IPS DF 6.9 (cell line): ENCODE results near the gene CYP3A4.
"Not testable (repeated sequence)": the region's sequence is repeated elsewhere in the genome, so short reads cannot be mapped to it uniquely, and the experiment has no call there.

Experiments
- DNase-seq: peaks from one replicate; pipeline ENCODE4 v3.0.0-alpha.2; 2013; ENCODE audit warnings: low read depth, low spot score
- H3K27ac ChIP-seq: one replicate; pipeline ENCODE4 v1.5.1; 2013; ENCODE audit warnings: low read length, control low read depth
- H3K27me3 ChIP-seq: 2 replicates; pipeline ENCODE4 v1.6.1; 2013; ENCODE audit warnings: mild to moderate bottlenecking, low read length; ENCODE audit not compliant: control insufficient read depth, insufficient read depth
- H3K36me3 ChIP-seq: 2 replicates; pipeline ENCODE4 v1.6.1; 2013; ENCODE audit warnings: low read length; ENCODE audit not compliant: control insufficient read depth, insufficient read depth
- H3K4me1 ChIP-seq: 2 replicates; pipeline ENCODE4 v1.6.1; 2013; ENCODE audit warnings: low read length; ENCODE audit not compliant: control insufficient read depth, insufficient read depth
- H3K4me3 ChIP-seq: 2 replicates; pipeline ENCODE4 v1.5.1; 2013; ENCODE audit warnings: mild to moderate bottlenecking, low read length
- H3K9me3 ChIP-seq: 2 replicates; pipeline ENCODE4 v1.6.1; 2013; ENCODE audit warnings: low read length, inconsistent platforms; ENCODE audit not compliant: control insufficient read depth, insufficient read depth
- WGBS: extraction: QIAGEN DNeasy Blood & Tissue Kit; methylation state at CpG from one replicate; pipeline ENCODE4 v1.1.7; 2013; ENCODE audit warnings: mixed read lengths, missing lambda C conversion rate; ENCODE audit not compliant: insufficient read length, insufficient coverage; 5-methylcytosine and 5-hydroxymethylcytosine counted together

The CYP3A4 gene

DNA sequence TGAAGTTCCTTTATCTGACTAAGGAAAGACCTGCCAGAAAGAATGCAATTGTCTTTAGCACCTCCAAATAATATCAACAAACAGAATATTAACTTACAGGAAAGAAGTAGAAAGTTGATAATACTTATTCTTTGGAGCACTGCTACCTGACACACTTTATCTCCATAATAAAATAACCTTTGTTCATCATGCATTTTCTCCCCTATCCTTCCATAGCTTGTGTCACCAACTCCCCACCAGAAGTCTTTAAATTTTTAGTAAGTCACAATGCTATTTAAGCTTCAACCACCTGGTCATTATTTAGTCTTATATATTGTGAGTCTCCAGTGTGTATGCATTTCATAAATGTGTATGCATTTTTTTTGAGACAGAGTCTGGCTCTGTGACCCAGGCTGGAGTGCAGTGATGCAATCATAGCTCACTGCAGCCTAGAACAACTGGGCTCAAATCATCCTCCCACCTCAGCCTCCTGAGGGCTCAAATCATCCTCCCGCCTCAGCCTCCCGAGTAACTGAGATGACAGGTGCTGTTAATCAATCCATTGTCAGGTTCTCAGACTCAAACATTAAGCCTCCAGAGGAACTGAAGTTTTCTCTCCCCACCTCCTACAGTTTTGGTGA, 36.5 kb upstream of the CYP3A4 start:
- no peaks in the 10 kb centered on the region for H3K27me3 ChIP-seq
- WGBS, result no CpG with 5 or more reads among the region's 2 CpGs

GRCh38 chr7:99808766-99809165, 24.8 kb upstream of the CYP3A4 start:
- Histone ChIP-seq H3K4me3 (no peak overlapping the region), H3K4me1 (no peaks in the 10 kb centered on the region), H3K36me3 (no peaks in the 10 kb centered on the region), H3K27ac (no peak overlapping the region), H3K27me3 (no peaks in the 10 kb centered on the region), H3K9me3 (no peaks in the 10 kb centered on the region)
- no CpG with 5 or more reads among the region's 5 CpGs for WGBS
- no peak for DNase-seq

More for the DNA sequence above, 36.5 kb upstream of the CYP3A4 start:
- Histone ChIP-seq H3K9me3 (no peaks in the 10 kb centered on the region), H3K4me3 (no peak overlapping the region), H3K27ac (no peak overlapping the region), H3K36me3 (no peaks in the 10 kb centered on the region), H3K4me1 (no peaks in the 10 kb centered on the region)
- no peak for DNase-seq

GRCh38 chr7:99806839-99807478, 23.0 kb upstream of the CYP3A4 start:
- no peaks in the 10 kb centered on the region for H3K4me1 ChIP-seq
- no peaks in the 10 kb centered on the region for H3K9me3 ChIP-seq
- no peaks in the 10 kb centered on the region for H3K36me3 ChIP-seq
- H3K4me3 ChIP-seq, result no peak overlapping the region
- no peaks in the 10 kb centered on the region for H3K27me3 ChIP-seq
- no CpG with 5 or more reads among the region's 3 CpGs for WGBS
- no peak overlapping the region for H3K27ac ChIP-seq
- DNase-seq, result no peak

DNA sequence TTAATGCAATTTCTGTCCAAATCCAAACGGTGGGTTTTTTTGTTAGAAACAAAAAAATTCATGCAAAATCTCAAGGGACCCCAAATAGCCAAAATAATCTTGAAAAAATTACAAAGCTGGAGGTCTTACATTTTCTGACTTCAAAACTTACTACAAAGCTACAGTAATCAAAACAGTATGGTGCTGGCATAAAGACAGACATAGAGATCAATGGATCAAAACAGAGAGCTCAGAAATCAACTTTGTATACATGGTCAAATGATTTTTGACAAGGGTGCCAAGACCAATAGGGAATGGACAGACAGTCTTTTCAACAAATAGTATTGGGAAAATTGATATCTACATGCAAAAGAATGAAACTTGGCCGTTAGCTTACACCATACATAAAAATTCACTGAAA, 21.7 kb upstream of the CYP3A4 start:
- no peak for DNase-seq
- Histone ChIP-seq H3K27ac (no peak overlapping the region), H3K4me3 (no peak overlapping the region), H3K4me1 (no peaks in the 10 kb centered on the region), H3K36me3 (no peaks in the 10 kb centered on the region), H3K9me3 (no peaks in the 10 kb centered on the region), H3K27me3 (no peaks in the 10 kb centered on the region)
- no CpG with 5 or more reads among the region's 2 CpGs for WGBS

DNA sequence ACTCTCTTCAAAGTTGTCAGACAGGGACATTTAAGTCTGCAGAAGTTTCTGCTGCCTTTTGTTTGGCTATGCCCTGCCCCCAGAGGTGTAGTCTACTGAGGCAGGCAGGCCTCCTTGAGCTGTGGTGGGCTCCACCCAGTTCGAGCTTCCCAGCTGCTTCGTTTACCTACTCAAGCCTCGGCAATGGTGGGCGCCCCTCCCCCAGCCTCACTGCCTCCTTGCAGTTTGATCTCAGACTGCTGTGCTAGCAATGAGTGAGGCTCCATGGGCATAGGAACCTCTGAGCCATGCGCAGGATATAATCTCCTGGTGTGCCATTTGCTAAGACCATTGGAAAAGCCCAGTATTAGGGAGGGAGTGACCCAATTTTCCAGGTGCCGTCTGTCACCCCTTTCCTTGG, 19.1 kb upstream of the CYP3A4 start:
- WGBS, result no CpG with 5 or more reads among the region's 6 CpGs
- not testable (repeated sequence) for H3K27me3 ChIP-seq, DNase-seq, H3K9me3 ChIP-seq, H3K36me3 ChIP-seq, H3K4me3 ChIP-seq, H3K4me1 ChIP-seq, H3K27ac ChIP-seq

DNA sequence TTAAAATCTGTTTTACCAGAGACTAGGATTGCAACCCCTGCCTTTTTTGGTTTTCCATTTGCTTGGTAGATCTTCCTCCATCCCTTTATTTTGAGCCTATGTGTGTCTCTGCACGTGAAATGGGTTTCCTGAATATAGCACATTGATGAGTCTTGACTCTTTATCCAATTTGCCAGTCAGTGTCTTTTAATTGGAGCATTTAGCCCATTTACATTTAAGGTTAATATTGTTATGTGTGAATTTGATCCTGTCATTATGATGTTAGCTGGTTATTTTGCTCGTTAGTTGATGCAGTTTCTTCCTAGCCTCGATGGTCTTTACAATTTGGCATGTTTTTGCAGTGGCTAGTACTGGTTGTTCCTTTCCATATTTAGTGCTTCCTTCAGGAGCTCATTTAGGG, 17.4 kb upstream of the CYP3A4 start:
- not testable (repeated sequence) for H3K27ac ChIP-seq, H3K27me3 ChIP-seq, DNase-seq, H3K4me1 ChIP-seq, H3K9me3 ChIP-seq, H3K36me3 ChIP-seq, H3K4me3 ChIP-seq
- WGBS, result no CpG with 5 or more reads among the region's 3 CpGs

DNA sequence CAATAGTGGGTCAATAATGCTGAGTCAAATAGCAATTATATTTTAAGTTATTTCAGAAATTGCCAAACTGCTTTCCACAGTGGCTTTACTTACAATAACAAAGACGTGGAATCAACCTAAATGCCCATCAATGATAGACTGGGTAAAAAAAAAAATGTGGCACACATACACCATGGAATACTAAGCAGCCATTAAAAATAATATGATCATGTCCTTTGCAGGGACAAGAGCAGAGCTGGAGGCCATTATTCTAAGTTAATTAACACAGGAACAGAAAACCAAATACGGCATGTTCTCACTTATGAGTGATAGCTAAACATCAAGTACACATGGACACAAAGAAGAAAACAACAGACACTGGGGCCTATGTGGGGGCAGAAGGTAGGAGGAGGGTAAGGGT, 15.0 kb upstream of the CYP3A4 start:
- H3K4me1 ChIP-seq, result no peaks in the 10 kb centered on the region
- no peak for DNase-seq
- no CpG with 5 or more reads among the region's 2 CpGs for WGBS

GRCh38 chr7:99795864-99796263, 11.9 kb upstream of the CYP3A4 start:
- WGBS, result no CpG with 5 or more reads among the region's 2 CpGs
- not testable (repeated sequence) for H3K27ac ChIP-seq, H3K4me1 ChIP-seq

More for the DNA sequence above, 15.0 kb upstream of the CYP3A4 start:
- Histone ChIP-seq H3K27ac (no peak overlapping the region), H3K4me3 (no peak overlapping the region), H3K36me3 (no peaks in the 10 kb centered on the region), H3K9me3 (no peaks in the 10 kb centered on the region), H3K27me3 (no peaks in the 10 kb centered on the region)

DNA sequence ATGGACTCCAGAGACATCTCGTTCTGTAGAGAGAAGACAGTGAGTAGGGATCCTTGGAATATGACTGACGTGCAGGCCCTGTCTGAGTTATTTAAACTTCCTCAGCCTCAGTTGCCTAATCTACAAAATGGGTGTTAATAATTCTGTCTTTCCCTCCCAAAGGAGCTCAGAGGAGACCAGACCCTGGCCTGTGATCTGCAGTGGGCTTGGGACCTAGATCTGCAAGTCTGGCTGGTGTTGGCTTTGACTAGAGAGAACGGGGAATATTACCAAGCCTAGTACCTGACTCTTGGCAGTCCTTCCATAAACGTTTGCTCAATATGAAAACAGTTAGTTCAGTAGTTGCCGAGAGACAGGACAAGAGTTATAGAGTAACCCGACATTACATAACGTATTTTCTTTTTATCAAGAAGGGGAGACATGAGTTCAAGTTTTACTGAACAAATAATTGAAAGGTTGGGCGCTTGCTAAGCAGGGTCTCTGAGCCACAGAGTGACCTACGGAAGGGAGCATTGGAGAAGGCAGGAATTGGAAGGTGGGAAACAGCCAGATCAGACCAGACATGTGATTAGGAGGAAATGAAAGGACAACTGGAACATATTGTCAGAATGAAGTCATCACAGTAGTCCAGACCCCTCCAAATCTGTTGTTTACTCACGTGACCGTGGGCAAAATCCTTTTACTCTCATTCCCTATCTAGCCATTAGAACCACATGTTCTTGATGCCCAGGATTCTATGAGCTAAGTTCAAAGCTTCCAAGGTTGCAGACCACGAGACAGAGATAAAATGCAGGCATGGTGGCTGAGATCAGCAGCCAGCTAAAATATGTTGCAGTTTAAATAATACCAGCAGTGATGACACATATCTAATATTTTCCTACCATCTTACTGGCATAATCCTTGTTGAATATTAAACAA, 10.9 kb upstream of the CYP3A4 start:
- no peak overlapping the region for H3K4me3 ChIP-seq
- H3K27me3 ChIP-seq, result no peaks in the 10 kb centered on the region
- no peaks in the 10 kb centered on the region for H3K4me1 ChIP-seq
- WGBS, result no CpG with 5 or more reads among the region's 12 CpGs
- no peak for DNase-seq
- no peaks in the 10 kb centered on the region for H3K36me3 ChIP-seq
- no peak overlapping the region for H3K27ac ChIP-seq
- no peaks in the 10 kb centered on the region; the same call in 1 of the 2 replicates for H3K9me3 ChIP-seq

More at GRCh38 chr7:99795864-99796263, 11.9 kb upstream of the CYP3A4 start:
- not testable (repeated sequence) for H3K9me3 ChIP-seq, DNase-seq, H3K27me3 ChIP-seq, H3K4me3 ChIP-seq, H3K36me3 ChIP-seq

GRCh38 chr7:99793443-99793842, 9.5 kb upstream of the CYP3A4 start:
- Histone ChIP-seq H3K27ac (no peak overlapping the region), H3K27me3 (no peaks in the 10 kb centered on the region), H3K36me3 (no peaks in the 10 kb centered on the region), H3K4me3 (no peak overlapping the region), H3K4me1 (no peaks in the 10 kb centered on the region), H3K9me3 (no peaks in the 10 kb centered on the region; the same call in 1 of the 2 replicates)
- no peak for DNase-seq
- no CpG with 5 or more reads among the region's 5 CpGs for WGBS
